GM18909 (cell line): ENCODE data around the gene TAOK1.
A peak's percentile ranks its signal among the peaks of the same experiment; 100 is the strongest.

Experiments
- ATAC-seq: cut with Tn5 transposase; IDR thresholded peaks from one replicate; pipeline ENCODE4 v1.9.1; 2021; ENCODE audit warnings: mild to moderate bottlenecking; ENCODE audit not compliant: unreplicated experiment, poor library complexity

Gene TAOK1

DNA sequence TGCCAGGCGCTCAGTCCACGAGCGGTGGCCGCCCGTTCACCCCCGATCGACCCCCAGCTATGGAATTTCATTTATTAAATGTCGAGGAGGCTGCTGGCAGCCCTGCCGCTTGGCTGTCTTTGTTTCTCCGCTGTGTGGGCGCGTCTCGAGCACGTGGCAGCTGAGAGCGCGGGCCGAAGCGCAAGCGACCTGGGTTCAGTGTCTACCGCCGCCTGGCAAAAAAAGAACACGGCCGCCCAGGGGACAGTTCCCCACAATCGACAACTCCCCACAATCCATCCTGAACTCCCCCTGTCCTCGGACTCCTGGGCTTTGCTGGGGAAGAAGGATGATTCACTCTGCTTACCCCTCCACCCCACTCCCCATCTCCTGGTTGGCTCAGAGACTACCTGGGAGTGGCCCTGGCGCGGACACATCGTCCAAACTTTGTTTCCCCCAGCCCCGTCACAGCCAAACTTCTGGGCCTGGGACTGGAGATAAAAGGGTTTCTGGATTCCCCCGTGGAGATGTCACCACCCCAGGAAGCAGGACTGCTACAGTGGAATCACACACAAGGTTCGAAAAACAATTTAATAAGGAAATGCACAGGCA is 201.1 kb downstream of the TAOK1 start:
- no peak for ATAC-seq

DNA sequence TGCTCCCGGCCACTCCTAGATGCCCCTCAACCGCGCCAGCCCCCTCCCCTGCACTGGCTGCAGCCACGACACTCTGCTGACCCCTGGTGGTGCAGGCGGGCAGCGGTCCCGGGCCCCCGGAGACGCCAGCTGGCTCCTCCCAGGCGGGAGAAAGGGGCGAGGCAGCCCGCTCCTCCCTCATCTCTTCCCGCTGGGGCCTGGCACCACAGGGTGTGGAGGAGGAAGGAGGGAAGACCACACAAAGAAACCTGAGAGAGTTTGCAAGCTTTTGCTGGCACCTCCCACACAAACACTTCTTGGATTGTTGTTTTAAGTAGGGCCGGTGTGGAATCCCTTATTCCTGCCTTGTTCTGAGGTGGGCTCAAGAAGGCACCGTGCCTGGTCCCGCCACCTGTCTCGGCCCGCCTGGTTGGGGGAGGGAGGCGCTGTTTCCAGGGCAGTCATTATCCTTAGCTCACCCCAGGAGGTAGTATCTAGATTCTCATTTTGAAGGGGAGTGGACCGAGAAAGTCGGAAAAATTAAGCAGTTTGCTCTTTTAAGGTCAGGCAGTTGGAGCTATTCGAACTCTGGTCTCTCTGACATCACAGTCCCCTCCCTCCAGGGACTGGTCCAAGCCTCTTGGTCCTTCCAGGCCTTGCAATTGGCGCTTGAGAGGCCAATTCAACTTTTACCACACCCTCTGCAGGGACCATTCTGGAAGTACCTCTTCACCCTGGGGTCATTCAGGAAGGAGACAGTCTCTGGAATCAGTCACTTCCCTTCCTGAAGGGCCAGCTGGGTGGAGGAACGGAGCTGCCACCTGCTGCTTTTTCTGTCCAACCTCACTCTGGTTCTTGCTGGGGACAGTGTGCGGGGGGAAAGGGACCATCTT is 201.8 kb downstream of the TAOK1 start:
- ATAC-seq, result peak; percentile 29

DNA sequence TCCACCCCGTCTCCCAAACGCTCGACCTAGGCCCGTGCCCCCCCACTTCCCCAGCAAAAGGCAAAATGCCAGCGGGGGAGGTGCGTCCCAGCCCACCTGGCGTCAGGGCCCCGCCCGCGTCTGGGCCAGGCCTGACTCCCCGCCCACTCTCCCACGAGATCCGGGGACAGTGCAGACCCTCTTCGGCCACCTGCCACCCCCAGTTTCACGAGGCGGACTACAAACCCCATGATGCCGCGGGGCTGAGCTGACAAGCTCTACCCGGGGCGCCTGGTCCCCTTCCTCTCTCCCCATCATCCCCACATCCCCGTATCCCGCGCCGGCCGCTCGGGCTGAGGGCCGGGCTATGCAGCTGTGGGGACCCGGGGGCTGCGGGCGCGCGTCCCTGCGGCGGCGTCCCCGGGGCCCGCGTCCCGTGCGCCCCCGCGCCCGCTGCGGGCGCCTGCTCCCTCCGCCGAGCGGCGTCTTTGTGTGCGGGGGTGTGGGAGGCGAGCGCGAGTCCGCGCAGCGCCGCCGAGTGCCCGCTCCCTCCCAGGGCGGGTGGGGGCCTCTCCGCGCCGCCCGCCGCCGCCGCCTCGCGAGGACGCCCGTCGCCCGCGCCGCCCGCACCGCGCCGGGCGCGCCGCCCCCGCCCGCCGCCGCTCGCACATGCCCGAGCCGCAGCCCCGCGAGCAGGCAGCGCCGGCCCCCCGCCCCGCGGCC is 202.8 kb downstream of the TAOK1 start, which contains the start of gene ANKRD13B:
Gene ANKRD13B (plus strand): TSS at position 283 of the 702 bp plus-strand sequence. CDS start 490 bp downstream, outside the sequence.
- ATAC-seq, result no peak

- ATAC-seq, result no peak
Measured at GRCh38 chr17:29593591-29594518, 203.7 kb downstream of the TAOK1 start.

GRCh38 chr17:29594519-29595090 is 204.4 kb downstream of the TAOK1 start:
- no peak for ATAC-seq

- no peak for ATAC-seq
Measured at GRCh38 chr17:29595107-29595942, 205.2 kb downstream of the TAOK1 start.

DNA sequence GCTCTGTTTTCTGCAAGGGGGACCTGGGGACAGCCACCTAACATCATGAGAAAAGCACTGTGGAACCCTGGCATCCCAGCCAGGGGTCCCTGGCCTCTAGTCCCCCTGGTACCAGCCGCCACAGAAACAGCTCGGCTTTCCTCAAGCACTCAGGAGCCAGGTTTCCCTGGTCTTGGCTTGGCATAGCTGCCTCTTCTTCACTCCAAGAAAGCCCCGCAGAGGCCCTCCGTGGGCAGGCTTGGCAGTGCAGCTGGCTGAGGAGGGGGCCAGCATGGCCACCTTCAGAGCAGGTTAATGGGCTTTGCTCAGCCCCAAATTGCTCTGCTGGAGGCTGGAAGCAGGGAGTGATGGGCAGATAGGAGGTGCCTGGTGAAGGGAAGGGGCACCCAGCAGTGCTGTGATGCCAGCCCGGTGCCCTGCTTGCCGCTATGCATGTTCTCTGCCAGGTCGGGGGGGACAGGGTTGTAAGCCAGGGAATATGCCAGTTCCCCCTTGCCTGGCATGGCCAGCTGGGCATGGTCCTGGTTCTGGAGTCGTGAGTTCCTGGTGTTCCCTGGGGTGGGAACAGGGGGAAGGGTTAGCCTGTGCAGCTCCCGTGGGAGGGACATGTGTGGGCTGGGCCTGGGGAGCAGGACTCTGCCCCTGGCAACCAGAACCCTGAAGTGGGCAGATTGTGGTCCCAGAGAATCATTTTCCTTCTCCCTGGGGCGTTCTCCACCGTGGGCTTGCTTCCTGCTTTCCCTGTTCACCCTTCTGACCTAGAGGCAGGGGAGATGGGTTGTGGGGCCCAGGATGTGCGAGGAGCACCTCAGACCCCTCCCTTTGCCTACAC is 206.0 kb downstream of the TAOK1 start:
- ATAC-seq, result no peak

DNA sequence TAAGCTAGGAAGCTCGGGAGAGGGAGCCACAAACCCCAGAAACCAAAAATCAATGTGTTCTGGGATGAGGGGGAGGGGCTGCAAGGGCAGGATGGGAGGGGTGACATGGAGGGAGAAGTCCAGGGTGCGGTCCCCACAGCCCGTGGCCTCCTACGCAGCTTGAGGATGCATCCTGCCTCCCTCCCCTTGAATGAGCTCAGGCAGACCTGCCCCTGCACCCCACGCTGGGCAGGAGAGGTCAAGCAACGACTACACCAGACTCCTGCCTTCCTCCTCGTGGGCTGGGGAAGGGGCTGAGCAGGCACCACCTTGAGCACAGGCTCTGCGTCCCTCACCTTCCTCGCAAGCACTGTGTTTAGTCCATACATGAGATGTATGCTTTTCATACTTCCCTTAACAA is 206.6 kb downstream of the TAOK1 start:
- no peak for ATAC-seq

DNA sequence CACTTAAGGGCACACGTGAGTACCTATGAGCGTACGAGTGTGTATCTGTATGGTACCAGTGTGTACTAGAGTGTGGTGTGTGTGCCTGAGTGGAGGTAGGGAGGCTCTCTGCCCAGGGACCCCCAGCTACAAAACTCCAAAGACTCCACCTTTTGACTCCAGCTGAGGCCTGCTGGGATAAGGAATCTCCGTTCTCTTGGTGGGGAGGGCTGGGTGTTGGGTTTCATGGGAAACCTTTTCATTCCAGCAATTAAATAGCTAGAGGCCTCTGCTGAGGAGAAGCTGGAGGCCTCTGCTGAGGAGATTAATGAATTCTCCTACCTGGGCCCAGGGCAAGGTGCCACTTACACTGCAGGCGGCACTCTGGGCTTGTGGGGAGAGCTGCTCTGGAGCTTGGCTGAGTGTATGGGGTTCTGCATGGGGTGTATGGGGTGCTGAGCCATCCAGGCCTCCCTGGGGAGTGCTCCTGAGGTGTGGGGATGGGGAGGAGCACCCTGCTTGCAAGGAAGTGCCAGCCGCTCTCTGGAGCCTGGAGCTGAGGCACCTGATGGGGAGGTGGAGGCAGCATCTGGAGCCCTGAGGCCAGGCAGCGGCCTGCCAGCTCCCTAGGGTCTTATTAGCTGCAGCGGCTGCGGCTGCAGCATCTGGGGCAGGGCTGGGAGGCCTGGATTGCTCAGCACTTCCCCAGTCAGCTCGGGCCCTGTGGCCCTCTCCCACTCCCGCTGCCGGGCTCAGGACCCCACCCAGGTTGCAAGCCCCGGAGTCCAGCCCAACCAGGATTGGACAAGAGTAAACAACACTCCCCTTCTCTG is 207.4 kb downstream of the TAOK1 start:
- ATAC-seq, result no peak
